ENCODE data around the gene PODXL2.
"Not testable (repeated sequence)": the region's sequence is repeated elsewhere in the genome, so short reads cannot be mapped to it uniquely, and the experiment has no call there.

PODXL2 gene

DNA sequence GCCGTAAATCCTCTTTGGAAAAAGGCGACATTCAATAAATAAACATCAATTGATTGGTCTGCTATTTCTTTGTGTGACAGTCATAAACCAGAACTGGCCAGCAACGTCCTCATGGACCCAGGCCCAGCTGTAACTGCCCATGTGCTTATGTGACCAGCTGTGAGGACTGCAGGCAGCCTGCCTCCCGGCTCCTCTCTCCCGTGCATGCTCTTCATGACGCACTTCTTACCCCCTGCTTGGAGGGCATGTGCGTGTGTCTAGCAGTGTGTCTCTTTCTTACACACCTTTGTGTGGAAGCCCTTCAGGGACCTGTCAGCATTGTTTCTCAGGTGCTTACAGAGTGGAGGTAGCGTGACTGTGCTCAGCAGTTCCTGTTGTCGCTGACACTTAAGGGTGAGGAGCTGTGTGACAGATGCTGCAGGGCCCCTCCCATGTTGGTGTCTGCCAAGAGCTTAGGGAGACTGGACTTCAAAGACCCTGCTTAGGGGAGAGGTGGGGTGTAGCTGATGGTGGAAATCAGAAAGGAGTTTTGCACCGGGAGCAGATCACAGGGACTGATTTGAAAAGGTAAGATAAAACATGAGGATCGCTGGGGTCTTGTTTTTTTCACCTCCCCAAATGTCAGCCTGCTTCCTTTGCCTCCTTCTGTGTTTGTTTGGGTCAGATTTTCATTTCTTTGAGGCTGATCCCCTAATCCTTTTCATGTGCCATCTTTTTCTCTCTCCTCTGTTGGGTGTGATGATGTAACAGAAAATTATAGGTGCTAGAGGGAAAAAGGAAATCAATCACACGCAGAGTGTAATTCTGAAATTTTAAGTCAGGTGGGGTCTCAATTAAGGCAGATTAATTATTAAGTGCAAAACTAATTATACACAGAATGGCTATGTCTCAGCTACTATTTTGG is 2.1 kb downstream of the PODXL2 start:
- DNase-seq (ENCODE audit: low spot score), result no peak

- DNase-seq (ENCODE audit: low spot score), result no peak
Measured at GRCh38 chr3:127632035-127632820, 3.2 kb downstream of the PODXL2 start.

- DNase-seq (ENCODE audit: low spot score), result peak; percentile 25
Measured at GRCh38 chr3:127634653-127635052, 5.7 kb downstream of the PODXL2 start.

GRCh38 chr3:127637546-127637945 is 8.6 kb downstream of the PODXL2 start:
- no peak for DNase-seq (ENCODE audit: low spot score)

DNA sequence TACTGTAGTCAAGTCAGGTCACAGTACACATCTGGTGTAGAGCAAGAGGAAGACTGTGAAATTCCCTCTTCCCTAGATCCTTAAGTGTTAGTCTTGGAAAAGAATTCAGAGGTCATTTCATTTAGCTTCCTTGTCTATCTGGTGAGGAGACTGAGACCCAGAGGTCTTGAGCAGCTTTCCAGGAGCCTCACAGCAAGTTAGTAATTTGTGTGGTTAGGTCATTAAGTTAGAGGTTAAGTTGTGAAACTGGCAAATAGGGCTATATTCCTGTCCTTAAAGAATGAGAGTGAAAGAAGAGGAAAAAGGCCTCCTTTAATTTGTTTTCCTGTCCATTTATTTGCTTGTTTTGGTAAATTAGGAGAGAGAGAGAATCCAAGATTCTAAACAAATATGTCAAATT is 9.0 kb downstream of the PODXL2 start:
- DNase-seq (ENCODE audit: low spot score), result no peak

DNA sequence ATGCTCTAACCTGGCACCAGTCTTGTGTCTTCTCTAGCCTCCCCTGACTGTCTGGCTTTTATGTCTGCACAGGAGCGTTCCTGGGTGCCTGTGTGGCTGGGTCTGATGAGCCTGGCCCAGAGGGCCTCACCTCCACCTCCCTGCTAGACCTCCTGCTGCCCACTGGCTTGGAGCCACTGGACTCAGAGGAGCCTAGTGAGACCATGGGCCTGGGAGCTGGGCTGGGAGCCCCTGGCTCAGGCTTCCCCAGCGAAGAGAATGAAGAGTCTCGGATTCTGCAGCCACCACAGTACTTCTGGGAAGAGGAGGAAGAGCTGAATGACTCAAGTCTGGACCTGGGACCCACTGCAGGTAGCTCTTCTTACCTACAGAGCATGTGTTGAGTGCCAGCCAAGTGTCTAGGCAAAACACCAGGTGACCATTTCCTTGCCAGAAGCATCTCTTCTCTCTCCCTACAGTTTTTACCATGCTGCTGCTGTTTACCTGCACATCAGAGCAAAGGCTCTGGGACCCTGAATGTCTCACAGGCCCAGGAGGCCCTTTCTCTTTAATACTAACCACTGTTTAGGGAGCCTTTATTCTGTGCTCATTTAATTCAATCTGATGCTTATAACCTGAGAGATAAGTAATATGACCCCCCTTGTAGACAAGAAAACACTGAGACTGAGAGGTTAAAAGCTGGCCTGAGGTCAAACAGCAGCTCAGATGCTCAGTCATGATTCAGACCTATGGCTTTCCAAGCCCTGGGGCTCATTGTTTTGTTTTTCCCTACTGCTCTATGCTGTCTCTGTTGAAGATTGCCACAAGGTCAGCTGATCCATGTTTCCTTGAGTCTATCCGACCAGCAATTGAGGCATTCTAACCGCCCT is 10.4 kb downstream of the PODXL2 start:
- no peak for DNase-seq (ENCODE audit: low spot score)

DNA sequence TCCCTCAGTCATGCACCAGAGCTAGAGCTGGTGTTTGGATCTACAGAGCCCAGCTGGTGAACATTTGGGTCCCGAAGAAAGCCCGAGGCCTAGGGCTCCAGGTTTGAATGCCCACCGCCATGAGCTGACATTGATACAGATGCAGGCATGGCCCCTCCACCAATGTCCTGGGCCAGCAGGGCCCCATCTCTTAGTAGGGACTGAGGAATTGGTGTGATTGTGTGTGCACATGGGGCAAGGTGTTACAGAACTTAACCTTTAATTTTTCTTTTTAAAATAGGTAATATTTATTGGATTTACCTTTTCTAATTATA is 11.0 kb downstream of the PODXL2 start:
- no peak for DNase-seq (ENCODE audit: low spot score)

DNA sequence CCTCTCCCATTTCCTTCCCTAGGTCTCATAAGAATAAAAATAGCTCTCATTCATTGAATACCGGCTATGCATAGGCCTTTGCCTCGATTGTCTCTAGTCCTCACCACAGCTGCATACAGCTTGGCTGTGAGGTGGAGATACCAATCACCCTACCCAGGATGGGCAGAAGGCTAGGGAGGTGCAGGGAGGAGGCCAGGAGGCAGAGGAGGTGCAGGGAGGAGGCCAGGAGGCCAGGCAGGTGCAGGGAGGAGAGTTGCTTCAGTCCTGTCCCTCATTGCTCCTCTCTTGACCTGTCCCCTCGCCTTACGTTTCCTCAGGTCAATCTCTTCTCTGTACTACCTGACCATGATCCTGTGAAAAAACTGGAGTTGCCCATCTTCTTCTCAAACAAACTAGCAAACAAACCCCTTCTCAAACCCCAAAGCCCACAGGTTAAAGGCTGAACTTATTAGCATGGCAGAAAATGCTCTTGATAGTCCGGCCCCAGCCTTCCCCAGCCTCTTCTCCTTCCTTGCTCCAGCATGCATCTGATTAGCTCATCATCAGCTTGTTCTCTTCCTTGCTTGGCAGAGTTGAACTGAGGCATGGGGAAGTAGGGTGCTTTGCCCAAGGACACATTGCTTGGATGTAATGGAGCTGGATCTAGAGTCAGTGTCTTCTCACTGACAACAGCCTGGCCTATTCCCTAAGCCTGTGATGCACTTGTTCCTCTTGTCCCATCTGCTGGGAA is 15.8 kb downstream of the PODXL2 start:
- DNase-seq (ENCODE audit: low spot score), result no peak

DNA sequence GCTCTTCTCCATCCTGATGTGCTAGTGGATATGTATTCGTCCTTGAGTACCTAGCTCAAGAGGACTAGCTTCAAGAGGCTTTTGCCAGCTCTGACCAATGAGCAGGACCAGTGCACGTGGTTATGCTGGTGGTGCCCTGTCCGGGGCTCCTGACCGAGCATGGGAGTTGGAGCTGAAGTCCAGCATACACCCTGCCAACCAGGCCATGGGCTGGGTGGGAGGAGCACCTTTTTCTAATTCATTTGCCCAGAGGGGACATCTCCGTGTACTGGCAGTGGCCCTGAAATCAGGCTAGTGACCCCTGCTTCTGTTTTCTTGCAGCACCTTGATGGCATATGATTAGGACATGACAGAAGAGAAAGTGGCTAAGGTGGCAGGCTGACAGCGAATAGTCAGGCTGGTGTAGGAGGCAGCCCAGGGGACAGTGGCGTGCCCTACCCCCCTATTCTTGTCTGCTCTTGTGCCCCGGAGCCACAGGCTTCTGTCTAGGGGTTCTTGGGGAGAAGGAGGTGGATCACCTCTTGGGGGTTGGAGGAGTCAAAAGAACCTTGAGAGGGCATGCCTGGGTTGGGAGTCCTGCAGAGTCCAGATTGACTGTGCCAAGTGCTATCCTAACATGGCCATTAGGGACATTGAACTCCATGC is 16.5 kb downstream of the PODXL2 start:
- no peak for DNase-seq (ENCODE audit: low spot score)

GRCh38 chr3:127646501-127647046 is 17.6 kb downstream of the PODXL2 start:
- DNase-seq (ENCODE audit: low spot score), result no peak

DNA sequence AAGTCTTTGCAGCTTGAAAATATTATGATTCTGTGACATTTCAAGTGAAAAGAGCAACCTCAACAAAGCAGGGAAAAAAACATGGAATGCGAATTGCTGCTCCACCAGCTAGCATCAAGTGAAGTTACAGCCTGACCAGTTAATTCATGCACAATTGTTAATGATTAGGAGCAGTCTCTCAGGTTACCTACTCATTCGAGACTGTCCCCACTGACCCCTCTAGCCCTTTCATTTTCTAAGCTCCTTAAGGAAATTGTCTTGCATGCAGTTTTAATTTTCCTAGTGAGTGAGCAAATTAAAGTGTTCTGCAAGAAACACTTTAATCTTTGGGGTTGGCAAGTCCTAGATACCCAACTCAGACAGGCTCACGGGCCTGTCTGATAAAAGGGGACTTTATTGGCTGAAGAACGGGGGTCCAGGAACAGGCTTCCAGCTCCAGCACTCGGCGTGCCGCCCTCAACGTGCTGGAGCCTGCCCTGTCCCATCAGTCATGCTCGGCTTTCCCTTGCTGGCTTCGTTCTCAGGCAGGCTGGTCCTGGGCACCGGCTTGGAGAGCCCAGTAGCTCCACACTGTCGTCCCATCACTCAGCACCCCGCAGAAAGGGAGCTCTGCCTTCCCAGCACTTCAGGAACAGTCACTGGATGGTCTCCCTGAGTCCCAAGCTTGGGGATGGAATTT is 18.3 kb downstream of the PODXL2 start:
- no peak for DNase-seq (ENCODE audit: low spot score)

- no peak for DNase-seq (ENCODE audit: low spot score)
Measured at GRCh38 chr3:127647845-127648204, 18.8 kb downstream of the PODXL2 start.

- DNase-seq (ENCODE audit: low spot score), result no peak
Measured at GRCh38 chr3:127650236-127650635, 21.3 kb downstream of the PODXL2 start.

- no peak for DNase-seq (ENCODE audit: low spot score)
Measured at GRCh38 chr3:127651516-127652172, 22.7 kb downstream of the PODXL2 start.

DNA sequence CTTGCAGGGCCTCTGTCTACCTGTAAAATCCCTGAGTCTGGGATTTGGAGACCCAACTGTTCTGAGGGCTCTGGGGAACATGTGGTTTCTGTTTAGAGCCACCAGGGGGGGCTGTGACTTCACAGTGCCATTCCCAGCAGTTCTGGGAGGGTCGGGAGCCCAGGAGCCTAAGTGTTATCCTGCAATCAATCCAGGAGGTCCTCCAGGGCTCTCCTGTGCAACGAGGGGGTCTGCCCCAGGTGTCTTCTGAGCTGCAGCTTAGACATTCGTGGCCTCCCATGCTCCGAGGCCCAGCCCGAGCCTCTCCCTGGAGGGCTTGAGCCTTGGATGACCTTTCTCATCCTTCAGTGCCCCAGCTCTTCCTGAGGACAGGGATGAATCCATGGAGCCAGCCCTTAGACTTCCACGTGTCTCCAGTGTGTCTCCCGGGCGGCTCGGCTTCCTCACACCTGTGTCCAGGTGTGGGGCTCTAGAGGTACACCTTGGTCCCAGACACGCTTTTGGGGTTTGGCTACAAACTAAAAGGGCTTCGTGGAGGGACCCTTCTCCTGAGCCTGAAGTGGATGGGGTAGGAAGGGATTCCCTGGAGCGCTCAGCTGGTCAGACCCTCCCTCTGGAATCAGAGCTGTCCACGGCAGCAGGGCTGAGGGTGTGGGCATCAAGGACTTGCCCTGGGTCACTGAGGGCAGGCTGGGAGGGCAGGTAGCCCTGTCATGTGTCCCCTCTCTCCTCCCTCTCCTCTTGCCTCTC is 23.4 kb downstream of the PODXL2 start:
- DNase-seq (ENCODE audit: low spot score), result peak; percentile 45

DNA sequence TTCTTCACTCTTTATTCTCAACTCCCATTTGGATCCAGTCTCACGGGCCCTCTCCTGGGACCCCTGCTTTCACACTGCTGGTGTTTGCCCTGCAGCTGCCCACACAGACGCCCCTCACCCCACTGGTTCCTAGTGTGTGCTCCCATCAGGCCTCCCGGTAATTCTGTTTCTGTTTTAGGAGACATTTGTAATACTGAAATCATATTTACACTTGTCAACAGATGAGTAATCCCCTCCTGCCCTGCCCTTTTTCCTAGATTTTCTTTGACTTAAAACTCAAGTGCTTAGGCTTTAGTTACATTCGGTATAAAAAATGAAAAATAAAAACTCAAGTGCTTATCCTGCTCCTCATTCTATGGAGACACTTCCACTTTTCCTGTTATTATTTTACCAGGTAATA is 25.4 kb downstream of the PODXL2 start:
- no peak for DNase-seq (ENCODE audit: low spot score)

GRCh38 chr3:127654993-127655392 is 26.0 kb downstream of the PODXL2 start:
- not testable (repeated sequence) for DNase-seq (ENCODE audit: low spot score)

DNA sequence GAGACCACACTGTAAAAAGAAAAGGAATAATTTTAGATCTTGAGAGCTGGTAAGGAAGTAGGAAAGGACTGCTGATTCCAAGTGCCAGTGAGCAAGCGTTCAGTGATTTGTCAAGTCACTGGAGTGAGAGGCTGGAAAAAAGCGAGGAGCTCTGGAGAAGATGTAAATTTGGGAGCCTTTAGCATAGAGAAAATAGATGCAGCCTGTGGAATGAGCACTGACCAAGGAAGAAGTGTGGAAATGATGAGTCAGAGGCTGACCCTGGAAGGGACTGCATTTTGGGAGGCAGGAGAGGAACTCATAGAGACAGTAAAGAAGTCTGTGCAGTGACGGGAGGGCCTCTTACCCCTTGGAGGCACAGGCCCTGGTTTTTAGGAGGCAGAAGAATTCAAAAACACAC is 26.7 kb downstream of the PODXL2 start:
- no peak for DNase-seq (ENCODE audit: low spot score)

DNA sequence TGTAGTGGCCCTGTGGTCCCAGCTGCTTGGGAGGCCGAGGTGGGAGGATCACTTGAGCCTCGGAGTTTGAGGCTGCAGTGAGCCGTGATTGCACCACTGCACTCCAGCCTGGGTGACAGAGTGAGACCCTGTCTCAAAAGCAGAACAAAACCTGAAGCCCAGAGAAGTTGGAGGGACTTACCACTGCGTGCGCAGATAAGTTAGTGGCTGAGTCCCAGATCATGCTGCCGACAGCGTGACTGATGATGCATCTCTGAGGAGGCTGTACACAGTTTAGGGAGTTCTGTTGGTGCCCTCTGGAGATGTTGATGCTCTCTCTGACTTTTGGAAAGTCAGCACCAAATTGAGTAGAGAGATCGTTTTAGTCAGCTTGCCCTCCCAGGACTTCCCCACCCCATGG is 27.9 kb downstream of the PODXL2 start:
- DNase-seq (ENCODE audit: low spot score), result no peak

Data from RKO (cell line).